Measurements from ENCODE around the gene SPECC1. TPM values are rescaled to one million over a fixed set of nuclear protein-coding genes. Genes with fewer than 3 reads are reported as not detected.

SPECC1 gene
- total and polyA plus RNA-seq, 10 of the 15 experiments (the other 5 are each of a cell fraction or from before 2014, with no cell fraction given), result 6.4 to 40.6 (median 23.9) TPM

- in situ Hi-C loops (cut with MboI), result no loop called here
- ATAC-seq (no peak), FAIRE-seq (no peak), DNase-seq (ENCODE audit: low read depth, low spot score) (no peak)
- H2AFZ ChIP-seq (ENCODE audit: control insufficient read depth, low read depth, low read length), result no peak overlapping the region
- POLR2A ChIA-PET, result no interaction called here
- H3K27me3 ChIP-seq (replicated peaks in 1 of 2; ENCODE audit: control insufficient read depth in 2 of 2, insufficient read depth in 2 of 2, low read length in 1 of 2), result no peaks in the 10 kb centered on the region
- SMC1A ChIA-PET (ENCODE audit: uncharacterized antibody, unreplicated experiment), result interaction anchor here (1.0 to 2.9 kb wide), 3 partner anchors 13 to 128 kb away, joined by 3 to 12 read pairs (median 6); no protein-coding TSS in a partner anchor
- no peak overlapping the region for H3K4me3 ChIP-seq
- 26% methylated on average over 3 of the region's 3 CpGs for WGBS (ENCODE audit: insufficient coverage, insufficient replicate concordance, low lambda C conversion rate, missing lambda C conversion rate)
- H3K9me3 ChIP-seq (replicated peaks; ENCODE audit: control insufficient read depth, insufficient read depth, low read length), result no peaks in the 10 kb centered on the region
- CTCF ChIA-PET, result interaction anchor here (0.6 to 4.4 kb wide), 11 partner anchors 12 to 197 kb away, joined by 3 to 28 read pairs (median 3); partner anchors contain the start of gene SPECC1
- no TSS peak for BruUV-seq (replicated peaks)
- H3K4me2 ChIP-seq (ENCODE audit: control insufficient read depth, insufficient read depth), result no peak overlapping the region
- TF ChIP-seq CHD2 (IDR thresholded peaks at IDR 0.05; ENCODE audit: borderline replicate concordance, low read depth, low read length) (no peak), REST (IDR thresholded peaks at IDR 0.05; ENCODE audit: low read depth, low read length) (no peak), NR2F1 (conservative IDR thresholded peaks at IDR 0.05) (no peak), ATF7 (IDR thresholded peaks at IDR 0.05; ENCODE audit: low read depth) (no peak), MXI1 (IDR thresholded peaks at IDR 0.05; ENCODE audit: low read depth, low read length) (no peak), RFX5 (IDR thresholded peaks at IDR 0.05; ENCODE audit: low read depth, low read length) (no peak), MYB (IDR thresholded peaks at IDR 0.05; ENCODE audit: borderline replicate concordance, low read depth, low read length) (no peak), YY1 (IDR thresholded peaks at IDR 0.05; ENCODE audit: low read depth, low read length) (no peak), E4F1 (IDR thresholded peaks at IDR 0.05; ENCODE audit: borderline replicate concordance, partially characterized antibody) (no peak), ETV6 (conservative IDR thresholded peaks at IDR 0.05 in 1 of 2, IDR thresholded peaks at IDR 0.05 in 1 of 2; ENCODE audit: borderline replicate concordance in 1 of 2, low read depth in 1 of 2) (no peak), ZSCAN29 (IDR thresholded peaks at IDR 0.05) (no peak), SIX5 (IDR thresholded peaks at IDR 0.05; ENCODE audit: low read depth, low read length, severe bottlenecking) (no peak), TCF7 (IDR thresholded peaks at IDR 0.05; ENCODE audit: borderline replicate concordance) (no peak), TBL1XR1 (IDR thresholded peaks at IDR 0.05; ENCODE audit: low read depth, low read length) (no peak), CHD4 (IDR thresholded peaks at IDR 0.05) (no peak), NR2C1 (IDR thresholded peaks at IDR 0.05) (no peak), GATAD2B (conservative IDR thresholded peaks at IDR 0.05; ENCODE audit: low read depth) (no peak)
- H3K79me2 ChIP-seq (ENCODE audit: control insufficient read depth, insufficient read depth, low read length), result no peaks in the 10 kb centered on the region
- RAD21 ChIA-PET (ENCODE audit: unreplicated experiment), result no interaction called here
- no peaks in the 10 kb centered on the region for H3K36me3 ChIP-seq (ENCODE audit: control insufficient read depth in 2 of 2, insufficient read depth in 2 of 2, low read length in 1 of 2)
- H3K27ac ChIP-seq (ENCODE audit: control insufficient read depth, insufficient read depth), result no peak overlapping the region
- no peaks in the 10 kb centered on the region for H3K4me1 ChIP-seq (ENCODE audit: control insufficient read depth, insufficient read depth, low read length)
- no peak overlapping the region for H3K9ac ChIP-seq (ENCODE audit: control insufficient read depth, insufficient read depth, low read length)
- intact Hi-C loops (cut with micrococcal nuclease; ENCODE audit: unreplicated experiment), result loop anchor here (2.0 kb wide), 2 partner anchors 106 to 200 kb away; no protein-coding TSS in a partner anchor
- H4K20me1 ChIP-seq (ENCODE audit: control insufficient read depth, insufficient read depth), result no peaks in the 10 kb centered on the region; the same call in 1 of the 2 replicates
These were observed 111.7 kb downstream of the SPECC1 start for GRCh38 chr17:20120836-20121235.
